NCI-H1092 (cell line): ENCODE measurements around the gene MZT1.
A peak's percentile ranks its signal among the peaks of the same experiment; 100 is the strongest.
"Not testable (repeated sequence)": the region's sequence is repeated elsewhere in the genome, so short reads cannot be mapped to it uniquely, and the experiment has no call there.

ENCODE experiments used
- DNase-seq: peaks from one replicate; lab custom pipeline; 2025; lab: John Stamatoyannopoulos, UW

Gene MZT1, protein sequence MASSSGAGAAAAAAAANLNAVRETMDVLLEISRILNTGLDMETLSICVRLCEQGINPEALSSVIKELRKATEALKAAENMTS

DNA sequence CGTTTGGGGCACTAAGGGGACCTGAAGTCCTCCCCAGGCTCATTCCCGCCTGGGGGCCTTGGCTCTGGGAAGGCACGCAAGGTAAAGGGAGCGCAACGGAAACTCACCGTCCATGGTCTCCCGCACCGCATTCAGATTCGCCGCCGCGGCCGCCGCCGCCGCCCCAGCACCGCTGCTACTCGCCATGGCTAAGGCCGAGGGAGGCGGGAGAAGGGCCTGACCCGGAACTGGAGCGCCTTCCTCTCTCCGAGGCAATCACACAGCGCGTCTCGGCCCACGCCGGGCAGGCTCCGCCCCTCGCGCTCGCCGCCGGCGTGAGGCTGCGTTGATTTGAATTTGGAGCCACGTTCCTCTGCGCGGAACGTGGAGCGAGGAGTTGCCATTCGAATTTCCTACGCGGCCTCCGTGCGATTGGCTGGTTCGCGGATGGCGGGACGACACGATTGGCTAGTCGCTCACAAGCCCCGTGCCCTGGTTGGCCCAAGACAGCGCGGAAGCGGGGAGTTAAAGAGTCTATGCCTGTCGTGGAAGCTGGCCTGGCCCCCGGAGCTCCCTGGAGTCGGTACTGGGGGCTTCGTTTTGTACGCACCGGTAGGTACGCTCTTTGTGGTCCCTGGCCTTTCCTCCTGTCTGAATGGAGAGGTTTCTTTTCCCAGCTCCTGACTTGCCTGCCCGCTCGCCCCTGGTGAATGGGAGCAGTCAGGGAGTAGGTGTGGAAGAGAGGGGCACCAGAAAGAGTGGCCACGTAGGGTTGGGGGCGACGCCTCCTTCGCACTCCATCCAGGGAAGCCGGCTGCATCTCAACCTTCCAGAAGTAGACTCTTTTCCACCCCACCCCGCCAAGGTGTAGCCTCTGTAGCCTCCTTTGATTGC lies at the start of gene MZT1, which contains the start of gene BORA:
MZT1 (minus strand) TSS at position 213 of the 873 bp plus-strand sequence; CDS start at position 186, 27 bp downstream.
BORA (plus strand) TSS at position 507 of the 873 bp plus-strand sequence. CDS start 1,018 bp downstream, outside the sequence.
- DNase-seq, result peak; percentile 98

DNA sequence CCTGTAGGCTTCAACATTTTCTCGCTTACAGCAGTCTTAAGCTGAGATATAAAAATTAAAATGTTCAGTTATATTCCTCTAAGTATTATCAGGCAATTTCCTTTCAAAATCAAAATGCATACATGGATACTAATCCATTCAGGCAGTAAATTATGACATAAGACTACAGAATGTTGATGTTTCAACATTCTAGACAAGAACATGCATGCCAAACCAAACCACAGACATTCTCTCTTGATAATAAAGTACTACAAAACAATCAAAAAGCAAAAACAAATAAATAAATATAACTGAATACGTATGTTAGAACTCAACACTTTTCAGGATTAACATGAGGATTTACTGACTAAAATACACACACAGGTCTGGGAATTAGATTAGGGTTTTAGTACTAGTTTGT lies 46.6 kb upstream of the MZT1 start:
- DNase-seq, result no peak

DNA sequence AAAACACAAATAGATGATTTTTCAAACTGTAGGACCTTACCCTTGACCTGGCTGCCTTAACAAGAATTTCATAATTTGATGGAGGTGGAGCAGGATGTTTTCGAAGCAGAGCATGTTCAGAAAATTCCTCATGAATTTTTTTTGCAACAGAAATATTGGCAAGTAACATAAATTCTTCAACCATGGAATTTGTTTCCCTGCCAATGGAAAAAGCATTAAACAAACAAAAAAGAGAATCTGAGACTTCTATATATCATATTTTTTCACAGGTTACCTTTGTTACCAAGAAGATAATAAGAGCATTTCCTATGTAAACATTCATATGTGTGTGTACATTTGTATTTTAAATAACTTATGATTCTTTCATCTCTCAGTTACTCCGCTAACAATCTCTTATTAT lies 36.0 kb upstream of the MZT1 start:
- DNase-seq, result no peak

DNA sequence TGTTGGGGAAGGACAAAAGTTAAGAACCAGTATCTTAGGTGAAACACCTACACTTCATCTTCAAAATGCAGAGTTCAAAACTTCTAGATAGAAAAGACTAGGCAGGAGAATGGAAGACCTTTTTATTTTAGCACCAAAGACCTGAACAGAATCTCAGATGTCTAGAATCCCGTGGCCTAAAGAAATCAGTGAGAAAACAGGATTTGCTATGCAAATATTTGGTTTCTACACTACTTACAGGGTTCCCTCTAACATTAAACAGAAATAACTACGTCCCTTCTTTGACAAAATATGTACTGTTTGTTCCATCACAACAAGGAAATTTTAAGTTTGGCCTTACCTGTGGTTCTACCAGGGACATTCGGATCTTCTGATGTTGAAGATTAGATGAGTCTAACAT lies 32.8 kb upstream of the MZT1 start:
- no peak for DNase-seq

DNA sequence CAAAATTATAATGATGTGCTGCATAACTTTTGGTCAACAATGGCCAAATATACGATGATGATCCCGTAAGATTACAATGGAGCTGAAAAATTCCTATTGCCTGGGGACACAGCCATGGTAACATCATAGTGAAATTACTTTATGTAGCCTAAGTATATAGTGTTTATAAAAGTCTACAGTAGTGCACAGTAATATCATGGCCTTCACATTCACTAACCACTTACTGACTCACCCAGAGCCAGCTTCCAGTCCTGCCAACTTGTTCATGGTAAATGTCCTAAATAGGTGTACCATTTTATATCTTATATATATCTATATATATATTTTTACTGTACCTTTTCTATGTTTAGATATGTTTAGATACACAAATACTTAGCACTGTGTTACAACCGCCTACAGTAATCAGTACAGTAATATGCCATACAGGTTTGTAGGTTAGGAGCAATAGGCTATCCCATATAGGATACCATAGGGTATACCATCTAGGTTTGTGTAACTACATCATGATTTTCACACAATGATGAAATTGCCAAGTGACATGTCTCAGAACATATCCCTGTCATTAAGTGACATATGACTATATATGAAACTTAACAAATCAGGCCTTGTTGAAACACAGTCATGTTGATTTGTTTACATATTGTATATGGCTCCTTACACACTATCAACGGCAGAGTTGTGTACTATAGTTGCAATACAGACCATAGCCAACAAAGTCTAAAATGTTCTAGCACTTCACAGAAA lies 30.5 kb upstream of the MZT1 start:
- no peak for DNase-seq

DNA sequence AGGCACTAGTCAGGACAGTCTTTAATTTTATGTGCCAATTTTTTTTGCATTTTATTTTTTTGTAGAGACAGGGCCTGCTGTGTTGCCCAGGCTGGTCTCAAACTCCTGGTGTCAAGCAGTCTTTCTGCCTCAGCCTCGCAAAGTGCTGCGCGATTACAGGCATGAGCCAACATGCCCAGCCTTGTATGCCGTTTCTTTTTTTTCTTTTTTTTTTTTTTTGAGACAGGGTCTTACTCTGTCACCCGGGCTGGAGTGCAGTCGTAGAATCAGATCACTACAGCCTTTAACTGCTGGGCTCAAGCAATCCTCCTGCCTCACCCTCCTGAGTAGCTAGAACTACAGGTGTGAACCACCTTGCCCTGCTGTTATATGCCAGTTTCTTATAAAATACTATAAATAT lies 26.7 kb upstream of the MZT1 start:
- DNase-seq, result no peak

DNA sequence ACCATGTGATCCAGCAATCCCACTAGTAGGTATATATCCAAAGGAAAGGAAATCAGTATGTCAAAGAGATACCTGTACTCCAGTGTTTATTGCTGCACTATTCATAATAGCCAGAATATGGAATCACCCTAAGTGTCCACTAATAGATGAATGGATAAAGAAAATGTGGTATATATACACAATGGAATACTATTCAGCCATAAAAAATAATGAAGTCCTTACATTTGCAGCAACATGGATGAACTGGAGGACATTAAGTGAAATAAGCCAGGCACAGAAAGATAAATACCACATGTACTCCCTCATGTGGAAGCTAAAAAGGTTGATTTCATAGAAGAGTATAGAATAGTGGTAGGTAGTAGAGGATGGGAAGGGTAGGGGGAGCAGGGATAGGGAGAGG lies 23.8 kb upstream of the MZT1 start:
- DNase-seq, result no peak

DNA sequence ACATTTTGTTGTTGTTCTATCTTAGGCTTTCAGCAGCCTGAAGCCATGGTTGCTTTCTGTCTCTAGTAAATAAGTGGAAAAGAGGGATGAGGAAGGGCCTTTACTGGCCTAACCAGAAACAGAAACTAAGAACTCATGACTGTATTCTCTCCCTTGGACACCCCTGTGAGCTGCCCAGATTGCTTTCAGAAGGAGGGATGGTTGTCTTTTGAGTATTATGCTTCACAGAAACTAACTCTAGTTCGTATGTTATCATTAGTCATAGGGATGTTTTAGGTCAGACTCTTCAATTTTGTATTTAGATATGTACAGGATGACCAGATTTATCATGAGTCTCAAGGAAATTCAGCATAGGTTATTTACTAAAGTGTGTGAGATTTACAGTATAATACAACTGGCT lies 17.8 kb upstream of the MZT1 start:
- DNase-seq, result no peak

DNA sequence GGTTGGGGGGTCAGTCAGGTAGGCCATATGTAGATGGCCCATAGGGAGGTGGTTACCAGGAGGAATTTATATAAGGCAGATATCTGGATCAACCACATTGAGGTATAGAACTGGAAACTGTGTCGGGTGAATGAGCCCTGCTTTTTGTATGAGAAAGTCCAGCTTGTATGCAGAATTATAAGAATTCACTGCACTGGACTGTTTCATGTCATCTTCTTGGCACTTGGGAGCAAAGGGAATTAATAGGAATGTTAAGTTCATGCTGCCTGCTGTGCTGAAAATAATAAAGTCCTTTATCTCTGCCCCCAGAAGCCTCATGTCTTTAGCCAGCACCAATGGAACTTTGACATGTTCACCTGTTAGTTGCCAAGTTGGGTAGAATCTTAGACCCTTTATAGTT lies 12.6 kb upstream of the MZT1 start:
- DNase-seq, result no peak

DNA sequence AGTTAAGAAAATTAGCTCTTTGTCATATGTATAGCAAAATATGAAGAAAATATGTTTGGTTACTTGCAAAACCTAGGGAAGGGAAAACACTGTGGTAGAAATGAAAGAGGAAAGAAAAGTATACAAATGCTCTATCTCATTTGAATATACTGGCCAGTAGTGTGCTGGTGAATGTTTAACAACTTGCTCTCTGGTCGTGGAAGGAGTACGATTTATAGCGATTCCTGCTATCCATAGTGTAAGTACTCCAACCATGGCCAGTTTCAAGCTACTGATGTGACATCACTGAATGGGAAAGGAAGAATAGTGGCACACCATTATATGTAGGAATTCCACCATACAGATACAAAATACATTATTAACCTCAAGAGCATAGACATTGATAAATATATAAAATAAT lies 9.6 kb upstream of the MZT1 start:
- no peak for DNase-seq

DNA sequence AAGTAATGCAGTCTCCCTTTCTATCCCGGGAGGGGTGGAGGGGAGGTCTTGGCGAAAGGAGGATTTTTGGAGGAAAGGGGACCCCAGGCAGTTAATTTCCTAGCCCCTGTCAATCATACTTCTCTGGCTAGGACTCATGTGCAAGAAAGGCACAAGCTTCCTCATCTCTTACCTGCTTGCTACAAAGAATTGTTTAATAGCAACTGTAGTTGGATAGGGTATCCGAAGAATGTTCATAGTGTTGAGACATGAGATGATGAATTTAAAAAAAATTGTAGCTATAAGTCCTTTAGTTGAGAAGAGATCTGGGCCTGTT lies 819 bp upstream of the MZT1 start:
- DNase-seq, result no peak

DNA sequence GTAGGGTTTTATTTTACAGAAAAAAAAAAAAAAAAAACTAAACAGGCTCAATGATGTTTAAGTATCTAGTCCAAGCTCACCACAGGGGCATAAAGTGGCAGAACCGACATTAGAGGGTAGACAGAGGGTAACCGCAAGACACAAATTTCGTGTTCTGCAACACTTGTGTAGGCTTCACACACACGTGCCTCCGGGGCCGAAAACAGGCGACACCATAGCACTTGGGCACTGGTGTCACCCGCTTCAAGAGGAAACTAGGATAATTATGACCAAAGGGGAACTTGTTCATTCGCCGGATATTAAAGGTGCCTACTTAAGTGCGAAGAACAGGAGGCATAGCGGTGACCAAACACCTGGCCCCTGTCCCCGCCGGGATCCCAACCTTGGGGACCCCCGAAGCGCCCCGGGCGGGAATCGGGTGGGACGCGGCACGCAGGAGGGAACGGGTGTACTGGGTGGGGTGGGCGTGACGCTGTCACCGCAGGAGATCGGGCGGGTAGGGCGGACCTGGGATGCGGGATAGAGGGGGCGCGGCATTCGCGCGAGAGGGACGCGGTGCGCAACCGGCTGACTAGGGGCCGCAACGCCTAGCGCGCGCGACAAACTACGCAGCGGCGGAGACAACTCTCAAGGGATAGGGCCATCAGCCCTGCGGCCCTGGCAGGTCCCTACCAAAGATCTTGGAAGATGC lies 558 bp downstream of the MZT1 start:
- DNase-seq, result peak; percentile 58

DNA sequence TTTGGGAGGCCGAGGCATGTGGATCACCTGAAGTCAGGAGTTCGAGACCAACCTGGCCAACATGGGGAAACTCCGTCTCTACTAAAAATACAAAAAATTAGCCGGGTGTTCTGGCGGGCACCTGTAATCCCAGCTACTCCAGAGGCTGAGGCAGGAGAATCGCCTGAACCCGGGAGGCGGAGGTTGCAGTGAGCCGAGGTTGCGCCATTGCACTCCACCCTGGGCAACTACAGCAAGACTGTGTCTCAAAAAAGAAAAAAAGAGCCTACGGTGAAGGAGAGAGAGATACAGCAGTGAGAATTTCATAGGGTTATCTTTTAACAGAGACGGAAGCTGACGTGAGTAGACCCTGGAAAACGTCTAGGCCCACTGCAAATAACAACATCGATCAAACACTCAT lies 1.2 kb downstream of the MZT1 start:
- DNase-seq, result not testable (repeated sequence)

DNA sequence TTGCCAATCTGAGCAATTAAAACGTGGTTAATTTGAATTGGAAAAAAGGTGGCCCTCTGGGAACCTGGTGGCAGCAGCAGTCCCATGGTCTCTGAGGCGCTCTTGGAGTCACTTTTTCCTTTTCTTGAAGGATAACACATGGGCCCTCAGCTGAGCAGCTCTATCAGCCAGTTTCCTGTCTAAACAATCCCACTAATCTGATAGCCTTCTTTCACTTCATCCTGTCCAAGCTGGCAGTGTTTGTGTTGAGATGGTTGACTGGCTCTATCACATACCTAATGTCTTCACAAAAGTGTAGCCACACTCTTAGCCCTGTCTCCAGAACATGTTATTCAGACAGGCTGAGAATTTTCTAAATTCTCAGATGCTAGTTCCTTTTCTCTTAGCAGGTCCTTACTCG lies 10.7 kb downstream of the MZT1 start:
- no peak for DNase-seq

DNA sequence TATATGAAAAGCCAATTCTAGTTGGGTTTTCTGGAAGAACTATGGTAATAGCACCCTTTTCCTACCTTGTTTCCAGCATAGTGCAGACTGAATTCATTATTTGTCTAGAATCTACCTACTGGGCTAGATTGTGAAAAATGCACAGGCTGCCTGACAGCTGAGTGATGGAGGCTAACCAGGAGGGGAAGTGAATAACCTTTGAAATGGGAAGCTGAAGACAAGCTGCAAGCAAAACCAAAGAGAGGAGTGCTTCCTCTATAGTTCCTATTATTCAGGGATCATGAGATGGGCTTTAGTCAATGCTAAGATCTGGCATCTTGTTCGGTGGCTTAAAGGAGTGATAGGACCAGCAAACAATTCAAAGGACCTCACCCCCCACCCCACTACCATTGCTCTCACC lies 26.9 kb downstream of the MZT1 start:
- DNase-seq, result no peak

DNA sequence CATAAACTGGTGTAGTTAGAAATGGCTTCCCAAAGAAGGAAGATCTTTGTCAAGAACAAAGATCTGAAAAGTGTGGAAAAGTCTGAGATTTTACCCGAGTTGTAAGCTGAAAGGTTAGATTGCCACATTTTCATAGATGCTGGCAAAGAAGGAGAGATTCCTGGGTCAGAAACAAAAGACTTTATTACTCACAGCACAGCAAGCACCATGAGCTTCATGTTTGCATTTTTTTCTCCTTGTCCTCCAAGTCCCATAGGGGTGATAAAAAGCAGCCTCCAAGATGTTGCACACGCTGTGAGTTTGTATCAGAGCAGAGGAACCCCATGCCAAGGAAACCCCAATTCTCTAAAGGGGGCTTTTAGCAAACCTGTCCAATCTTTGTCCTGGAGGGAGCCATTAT lies 29.3 kb downstream of the MZT1 start:
- no peak for DNase-seq

DNA sequence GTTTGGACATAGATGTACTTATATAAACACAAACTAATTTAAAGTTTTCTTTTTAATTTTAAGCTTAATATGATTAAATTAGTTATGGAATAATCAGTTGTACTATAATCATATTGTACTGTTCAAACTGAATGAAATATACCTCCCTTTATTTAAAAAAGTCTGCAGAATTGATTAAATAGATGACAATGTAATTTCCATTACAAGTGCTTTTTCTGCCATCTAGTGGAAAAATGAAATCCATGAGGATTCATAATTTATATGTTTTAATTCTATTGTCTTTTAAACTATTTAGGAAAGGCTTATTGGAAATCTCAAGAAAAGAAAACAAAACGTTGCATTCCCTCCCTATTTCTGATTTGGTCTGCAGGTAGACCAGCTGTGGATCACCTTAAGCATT lies 30.9 kb downstream of the MZT1 start:
- DNase-seq, result no peak

DNA sequence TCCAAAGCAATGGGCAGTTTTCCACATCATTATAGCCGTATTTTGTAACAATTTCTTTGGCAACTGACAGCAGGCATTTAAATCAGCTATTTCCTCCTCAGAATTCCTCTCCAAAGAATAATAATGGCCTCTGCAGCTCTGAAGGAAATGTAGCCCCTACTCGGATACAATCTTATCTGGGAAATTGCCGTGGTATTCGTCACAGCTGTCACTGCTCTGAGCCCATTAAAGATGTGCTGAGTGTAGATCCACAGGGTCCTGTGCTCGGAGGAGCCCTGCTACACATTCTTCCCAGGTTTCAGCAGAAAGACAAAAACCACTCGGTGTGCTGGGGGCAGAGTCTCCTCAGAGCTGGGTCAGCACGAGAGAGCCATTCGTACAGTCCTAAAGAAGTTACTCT lies 33.1 kb downstream of the MZT1 start:
- DNase-seq, result no peak

DNA sequence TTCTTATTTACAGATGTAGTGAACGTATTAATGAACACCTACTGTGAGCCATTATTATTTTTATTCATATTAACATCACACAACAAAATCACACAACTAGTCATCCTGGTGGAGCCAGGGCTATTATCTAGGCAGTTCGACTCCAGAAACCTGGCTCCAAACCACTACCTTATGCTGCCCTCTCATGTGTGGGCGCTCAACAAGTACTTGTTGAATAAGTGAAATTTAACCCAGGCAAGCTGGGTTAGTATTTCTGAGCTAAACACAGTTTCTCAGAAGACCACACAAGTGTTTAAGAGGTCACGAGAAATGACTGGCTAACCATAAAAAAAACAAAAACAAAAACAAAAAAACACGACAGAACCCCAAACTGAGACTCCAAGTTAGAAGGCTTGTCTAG lies 33.6 kb downstream of the MZT1 start:
- no peak for DNase-seq

DNA sequence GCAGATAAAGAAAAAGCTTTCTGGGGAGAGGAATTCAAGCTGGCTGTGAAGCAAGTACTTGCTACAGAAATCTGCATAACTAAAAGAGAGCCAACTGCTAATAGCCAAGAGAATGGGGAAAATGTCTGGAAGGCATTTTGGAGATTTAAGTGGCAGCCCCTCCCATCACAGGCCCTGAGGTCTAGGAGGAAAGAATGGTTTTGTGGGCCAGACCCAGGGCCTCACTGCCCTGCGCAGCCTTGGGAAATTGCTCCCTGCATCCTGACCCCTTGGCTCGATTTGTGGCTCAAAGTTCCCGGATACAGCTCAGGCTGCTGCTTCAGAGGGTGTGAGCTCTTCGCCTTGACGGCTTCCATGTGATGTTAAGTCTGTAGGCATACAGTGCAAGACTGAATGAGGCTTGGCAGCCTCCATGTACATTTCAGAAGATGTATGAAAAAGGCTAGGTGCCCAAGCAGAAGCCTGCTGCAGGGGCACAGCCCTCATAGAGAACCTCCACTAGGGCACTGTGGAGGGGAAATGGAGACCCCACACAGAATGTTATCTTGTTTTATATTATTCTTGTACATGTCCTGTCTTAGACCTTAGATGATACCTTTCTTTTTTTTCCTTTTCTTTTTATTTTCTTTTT lies 34.4 kb downstream of the MZT1 start:
- DNase-seq, result no peak

DNA sequence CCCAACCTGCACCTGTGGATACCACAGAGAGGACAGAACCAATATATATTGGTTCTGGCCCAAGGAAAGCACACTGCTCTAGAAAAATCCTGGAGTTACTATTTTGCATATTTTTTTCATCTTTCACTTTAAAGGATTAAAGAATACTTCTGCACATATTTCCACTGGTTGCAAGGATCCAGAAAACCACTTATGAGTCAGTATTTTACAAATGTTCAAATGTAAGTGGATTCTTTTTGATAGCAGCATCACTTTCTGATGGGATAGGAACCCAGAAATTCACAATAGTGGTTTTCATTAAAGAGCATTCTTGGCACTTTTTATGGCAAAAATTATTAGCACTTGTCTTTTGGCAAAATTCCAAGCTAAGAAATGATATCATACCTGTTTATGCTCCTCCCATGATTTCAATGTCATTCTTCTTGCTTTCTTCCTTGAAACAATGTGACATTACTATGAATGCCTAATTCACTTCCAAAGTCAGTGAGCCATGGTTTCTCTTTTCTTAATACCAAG lies 38.2 kb downstream of the MZT1 start:
- no peak for DNase-seq

DNA sequence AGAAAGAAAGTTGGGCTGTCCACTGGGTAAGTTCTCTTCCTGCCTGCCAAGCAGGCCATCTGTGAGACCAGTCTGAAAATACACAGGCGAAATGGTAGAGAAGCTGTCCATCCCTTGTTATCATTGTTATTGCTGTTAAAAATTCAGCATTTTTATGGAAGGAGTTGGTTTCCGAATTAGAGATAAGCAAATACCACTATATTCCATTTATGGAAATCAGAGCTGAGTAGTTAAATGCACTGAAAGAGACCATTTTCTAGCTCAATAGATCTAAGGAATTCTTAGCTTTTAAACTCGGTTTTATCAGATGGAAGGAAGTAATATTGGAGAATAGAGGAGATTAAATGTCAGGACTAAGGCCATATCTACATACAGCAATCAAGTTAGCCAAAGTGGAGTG lies 40.7 kb downstream of the MZT1 start:
- DNase-seq, result no peak
